Fibroblast of lung (primary cell): ENCODE measurements around the gene MCM3AP.

Source experiments
- EZH2 ChIP-seq: IDR thresholded peaks from 2 replicates; pipeline ENCODE4 v1.5.1; 2012; ENCODE audit warnings: low read length, control low read depth, mild to moderate bottlenecking; ENCODE audit errors: missing control alignments
- TF ChIP-seq, protein P1 (sequence below), 2 donors: IDR thresholded peaks in 1 of 2; conservative IDR thresholded peaks in 1 of 2; 1 replicate in 1 of 2; 2 replicates in 1 of 2; pipeline ENCODE4 v1.5.1; 2011 to 2012; ENCODE audit warnings: low read length in 2 of 2, control low read depth in 1 of 2, inconsistent platforms in 1 of 2, low read depth in 1 of 2, mild to moderate bottlenecking in 1 of 2

DNA sequence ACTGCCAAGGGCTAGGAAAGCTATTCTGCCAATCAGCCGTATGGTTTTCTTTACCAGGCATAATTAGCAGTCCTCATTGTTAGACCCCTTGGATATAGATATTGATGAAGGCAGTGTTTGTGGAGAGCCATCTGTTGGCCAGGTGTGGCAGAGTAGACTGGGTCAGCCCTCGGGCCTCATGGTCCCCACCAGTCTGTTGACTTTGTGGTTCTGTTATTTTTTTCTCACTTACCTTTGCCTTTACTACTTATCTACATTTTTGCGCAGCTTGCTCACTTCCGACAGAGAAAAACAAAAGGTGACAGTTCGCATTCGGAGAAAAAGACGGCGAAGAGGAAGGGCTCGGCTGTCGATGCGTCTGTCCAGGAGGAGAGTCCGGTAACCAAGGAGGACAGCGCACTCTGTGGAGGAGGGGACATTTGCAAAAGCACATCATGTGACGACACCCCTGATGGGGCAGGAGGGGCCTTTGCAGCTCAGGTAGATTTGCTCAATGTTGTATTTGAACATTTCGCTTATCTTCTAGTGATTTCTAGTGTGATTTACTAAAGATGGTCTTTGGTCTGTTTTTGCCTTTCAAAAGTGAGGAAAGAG, 40.8 kb upstream of the MCM3AP start:
- no peak for TF ChIP-seq EZH2
- TF ChIP-seq, protein P1, sequence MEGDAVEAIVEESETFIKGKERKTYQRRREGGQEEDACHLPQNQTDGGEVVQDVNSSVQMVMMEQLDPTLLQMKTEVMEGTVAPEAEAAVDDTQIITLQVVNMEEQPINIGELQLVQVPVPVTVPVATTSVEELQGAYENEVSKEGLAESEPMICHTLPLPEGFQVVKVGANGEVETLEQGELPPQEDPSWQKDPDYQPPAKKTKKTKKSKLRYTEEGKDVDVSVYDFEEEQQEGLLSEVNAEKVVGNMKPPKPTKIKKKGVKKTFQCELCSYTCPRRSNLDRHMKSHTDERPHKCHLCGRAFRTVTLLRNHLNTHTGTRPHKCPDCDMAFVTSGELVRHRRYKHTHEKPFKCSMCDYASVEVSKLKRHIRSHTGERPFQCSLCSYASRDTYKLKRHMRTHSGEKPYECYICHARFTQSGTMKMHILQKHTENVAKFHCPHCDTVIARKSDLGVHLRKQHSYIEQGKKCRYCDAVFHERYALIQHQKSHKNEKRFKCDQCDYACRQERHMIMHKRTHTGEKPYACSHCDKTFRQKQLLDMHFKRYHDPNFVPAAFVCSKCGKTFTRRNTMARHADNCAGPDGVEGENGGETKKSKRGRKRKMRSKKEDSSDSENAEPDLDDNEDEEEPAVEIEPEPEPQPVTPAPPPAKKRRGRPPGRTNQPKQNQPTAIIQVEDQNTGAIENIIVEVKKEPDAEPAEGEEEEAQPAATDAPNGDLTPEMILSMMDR (conservative IDR thresholded peaks at IDR 0.05 in 1 of 2, IDR thresholded peaks at IDR 0.05 in 1 of 2; ENCODE audit: low read depth in 1 of 2, low read length in 2 of 2) = no peak
